H9 (cell line): ENCODE data around the gene CDKAL1. TPM values are rescaled to one million over a fixed set of nuclear protein-coding genes. Genes with fewer than 3 reads are reported as not detected.

ENCODE experiments used
- DNase-seq: peaks from one replicate; pipeline ENCODE4 v3.0.0-alpha.2; 2017
- H2AFZ ChIP-seq: one replicate; pipeline ENCODE4 v1.6.1; 2013; ENCODE audit warnings: mild to moderate bottlenecking, low read length, control low read depth, moderate library complexity
- H2AK5ac ChIP-seq: 2 replicates; pipeline ENCODE4 v1.6.1; 2013; ENCODE audit warnings: low read length, control low read depth, mixed read lengths; ENCODE audit not compliant: insufficient read length
- H2BK120ac ChIP-seq: one replicate; pipeline ENCODE4 v1.6.1; 2013; ENCODE audit warnings: low read depth, mild to moderate bottlenecking, low read length, control low read depth, inconsistent platforms; ENCODE audit not compliant: poor library complexity, severe bottlenecking
- H2BK12ac ChIP-seq: 2 replicates; pipeline ENCODE4 v1.6.1; 2013; ENCODE audit warnings: low read length, control low read depth, mixed read lengths, low read depth; ENCODE audit not compliant: insufficient read length
- H2BK15ac ChIP-seq: 2 replicates; pipeline ENCODE4 v1.6.1; 2013; ENCODE audit warnings: low read depth, low read length, control low read depth
- H2BK20ac ChIP-seq: one replicate; pipeline ENCODE4 v1.6.1; 2013; ENCODE audit warnings: low read depth, mild to moderate bottlenecking, low read length, control low read depth, inconsistent platforms; ENCODE audit not compliant: poor library complexity, severe bottlenecking
- H2BK5ac ChIP-seq: 2 replicates; pipeline ENCODE4 v1.6.1; 2013; ENCODE audit warnings: low read length, control low read depth, mixed read lengths; ENCODE audit not compliant: insufficient read length
- H3K14ac ChIP-seq: 2 replicates; pipeline ENCODE4 v1.6.1; 2013; ENCODE audit warnings: low read length, control low read depth; ENCODE audit not compliant: insufficient read depth
- H3K18ac ChIP-seq: 2 replicates; pipeline ENCODE4 v1.6.1; 2013; ENCODE audit warnings: low read depth, mild to moderate bottlenecking, mixed read lengths, low read length, control low read depth; ENCODE audit not compliant: insufficient read length
- H3K23ac ChIP-seq: 2 replicates; pipeline ENCODE4 v1.6.1; 2013; ENCODE audit warnings: low read length, control low read depth, mixed read lengths, low read depth; ENCODE audit not compliant: insufficient read length
- H3K23me2 ChIP-seq: 2 replicates; pipeline ENCODE4 v1.6.1; 2013; ENCODE audit warnings: low read depth, mild to moderate bottlenecking, mixed read lengths, low read length, control low read depth; ENCODE audit not compliant: insufficient read length, poor library complexity, severe bottlenecking
- H3K27ac ChIP-seq: 2 replicates; pipeline ENCODE4 v1.5.1; 2013; ENCODE audit warnings: low read length, control low read depth, mixed read lengths, low read depth; ENCODE audit not compliant: insufficient read length
- H3K27me3 ChIP-seq: 2 replicates; pipeline ENCODE4 v1.6.1; 2013; ENCODE audit warnings: low read length, control low read depth, inconsistent platforms; ENCODE audit not compliant: insufficient read depth
- H3K4ac ChIP-seq: 2 replicates; pipeline ENCODE4 v1.6.1; 2013; ENCODE audit warnings: low read depth, mild to moderate bottlenecking, control low read depth, inconsistent platforms, low read length, moderate library complexity
- H3K4me1 ChIP-seq: 2 replicates; pipeline ENCODE4 v1.6.1; 2013; ENCODE audit warnings: low read length, control low read depth, inconsistent platforms; ENCODE audit not compliant: insufficient read depth
- H3K4me2 ChIP-seq: 2 replicates; pipeline ENCODE4 v1.6.1; 2013; ENCODE audit warnings: low read length, control low read depth, mixed read lengths; ENCODE audit not compliant: insufficient read length, insufficient read depth
- H3K56ac ChIP-seq: 2 replicates; pipeline ENCODE4 v1.6.1; 2013; ENCODE audit warnings: low read depth, mild to moderate bottlenecking, mixed read lengths, low read length, control low read depth; ENCODE audit not compliant: insufficient read length
- H3K79me1 ChIP-seq: 2 replicates; pipeline ENCODE4 v1.6.1; 2013; ENCODE audit warnings: low read depth, mild to moderate bottlenecking, moderate library complexity, low read length, control low read depth, inconsistent platforms; ENCODE audit not compliant: insufficient read depth, poor library complexity, severe bottlenecking
- H3K79me2 ChIP-seq: 2 replicates; pipeline ENCODE4 v1.6.1; 2013; ENCODE audit warnings: low read length, control low read depth, inconsistent platforms; ENCODE audit not compliant: insufficient read depth
- H3K9ac ChIP-seq: 2 replicates; pipeline ENCODE4 v1.6.1; 2013; ENCODE audit warnings: low read length, control low read depth, mixed read lengths; ENCODE audit not compliant: insufficient read length; ENCODE audit errors: extremely low read depth
- H3K9me3 ChIP-seq: one replicate; pipeline ENCODE4 v1.6.1; 2013; ENCODE audit warnings: low read depth, low read length, inconsistent platforms; ENCODE audit not compliant: control insufficient read depth
- H3T11ph ChIP-seq: one replicate; pipeline ENCODE4 v1.6.1; 2013; ENCODE audit warnings: mild to moderate bottlenecking, low read length, control low read depth, inconsistent platforms
- H4K20me1 ChIP-seq: one replicate; pipeline ENCODE4 v1.6.1; 2013; ENCODE audit not compliant: control insufficient read depth, insufficient read length, insufficient read depth
- H4K5ac ChIP-seq: 2 replicates; pipeline ENCODE4 v1.6.1; 2013; ENCODE audit warnings: low read depth, mild to moderate bottlenecking, mixed read lengths, low read length, control low read depth; ENCODE audit not compliant: insufficient read length
- H4K8ac ChIP-seq: replicated peaks from 2 replicates; pipeline ENCODE4 v1.6.1; 2013; ENCODE audit warnings: low read length, control low read depth, mixed read lengths, low read depth; ENCODE audit not compliant: insufficient read length
- H4K91ac ChIP-seq: 2 replicates; pipeline ENCODE4 v1.6.1; 2013; ENCODE audit warnings: low read depth, mild to moderate bottlenecking, moderate library complexity, mixed read lengths, low read length, control low read depth; ENCODE audit not compliant: insufficient read length
- H3K27ac Mint-ChIP-seq, 3 experiments: 2 replicates in 2 of 3; 3 replicates in 1 of 3; pipeline ENCODE4 v1.8.0; 2020 to 2021; ENCODE audit warnings: mixed read lengths in 3 of 3, mild to moderate bottlenecking in 1 of 3, moderate library complexity in 1 of 3
- H3K27me3 Mint-ChIP-seq: 2 replicates; pipeline ENCODE4 v1.8.0; 2021; ENCODE audit warnings: low read depth, mild to moderate bottlenecking, moderate library complexity, mixed read lengths
- H3K36me3 Mint-ChIP-seq, 3 experiments: 2 replicates in 2 of 3; 3 replicates in 1 of 3; pipeline ENCODE4 v1.8.0; 2020 to 2021; ENCODE audit warnings: low read depth in 3 of 3, mixed read lengths in 3 of 3; ENCODE audit not compliant: insufficient read depth in 1 of 3
- H3K4me1 Mint-ChIP-seq, 2 experiments: 2 replicates each; pipeline ENCODE4 v1.8.0; 2020; ENCODE audit warnings: mixed read lengths in 2 of 2
- H3K4me3 Mint-ChIP-seq, 2 experiments: 2 replicates in 1 of 2; 3 replicates in 1 of 2; pipeline ENCODE4 v1.8.0; 2020 to 2021; ENCODE audit warnings: mild to moderate bottlenecking in 2 of 2, mixed read lengths in 2 of 2, moderate library complexity in 1 of 2
- H3K9me3 Mint-ChIP-seq, 2 experiments: 2 replicates in 1 of 2; 3 replicates in 1 of 2; pipeline ENCODE4 v1.8.0; 2020; ENCODE audit warnings: mild to moderate bottlenecking in 2 of 2, mixed read lengths in 2 of 2, moderate library complexity in 1 of 2
- CTCF ChIP-seq: fragments of 200-600 bp; sonication (generic); conservative IDR thresholded peaks from 3 replicates; pipeline ENCODE4 v1.8.0; 2021; ENCODE audit warnings: antibody characterized with exemption, mild to moderate bottlenecking
- WGBS: extraction: QIAGEN DNeasy Blood & Tissue Kit; methylation state at CpG from one replicate; pipeline ENCODE4 v1.1.7; 2013; ENCODE audit warnings: missing lambda C conversion rate, low lambda C conversion rate, mixed read lengths; ENCODE audit not compliant: insufficient read length; ENCODE audit errors: extremely low coverage; 5-methylcytosine and 5-hydroxymethylcytosine counted together
- total RNA-seq: library from RNA; stranded (reverse); gene quantifications from 2 replicates; pipeline ENCODE4 v1.2.1, GENCODE V29; 2021

Gene CDKAL1
- total RNA-seq, 1 experiment from 2014 or later: 23.0 TPM

DNA sequence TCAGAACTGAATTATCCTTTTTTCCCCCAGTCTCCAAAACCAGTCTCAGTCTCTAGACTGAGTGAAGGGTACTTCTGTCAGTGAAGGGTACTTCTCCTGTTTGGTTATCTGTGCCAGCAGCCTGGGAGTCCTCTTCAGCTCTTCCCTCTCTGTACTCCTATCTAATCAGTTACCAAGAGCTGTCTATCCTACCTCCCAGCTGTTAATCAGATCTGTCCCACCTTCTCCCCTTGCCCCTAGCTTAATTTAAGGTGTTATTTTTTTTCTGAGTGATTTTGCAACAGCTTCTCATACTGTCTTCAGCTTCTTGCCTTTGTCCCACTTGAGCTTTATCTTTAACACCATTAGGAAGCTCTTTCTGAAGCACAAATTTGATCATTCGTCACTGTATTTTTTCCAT, 567.4 kb downstream of the CDKAL1 start:
- no peak overlapping the region for H4K5ac ChIP-seq
- no peaks in the 10 kb centered on the region for H3K9me3 Mint-ChIP-seq
- H3K18ac ChIP-seq: no peak overlapping the region
- no peak overlapping the region for H3T11ph ChIP-seq
- H3K79me1 ChIP-seq: no peaks in the 10 kb centered on the region
- no peaks in the 10 kb centered on the region for H3K36me3 Mint-ChIP-seq
- no peaks in the 10 kb centered on the region for H3K79me2 ChIP-seq
- H3K9me3 ChIP-seq: no peaks in the 10 kb centered on the region
- no peak overlapping the region for H2BK15ac ChIP-seq
- no peak overlapping the region for H2AK5ac ChIP-seq
- DNase-seq: no peak
- H3K56ac ChIP-seq: no peak overlapping the region
- H3K9ac ChIP-seq: no peak overlapping the region
- H3K27ac Mint-ChIP-seq: peak overlapping the region in 1 of 3 experiments; percentile 11; a peak in 3 of 7 replicates
- H3K4me2 ChIP-seq: no peak overlapping the region
- no peak overlapping the region for H4K8ac ChIP-seq
- H2AFZ ChIP-seq: no peak overlapping the region
- H3K27ac ChIP-seq: no peak overlapping the region
- no peaks in the 10 kb centered on the region for H3K27me3 Mint-ChIP-seq
- H3K27me3 ChIP-seq: no peaks in the 10 kb centered on the region
- H3K4me1 Mint-ChIP-seq: peaks cover 39 to 42% of the 10 kb centered on the region in 2 experiments
- H2BK12ac ChIP-seq: no peak overlapping the region
- no peak overlapping the region for H2BK120ac ChIP-seq
- no peaks in the 10 kb centered on the region for H3K23me2 ChIP-seq
- no peak overlapping the region for H3K4me3 Mint-ChIP-seq
- no peak overlapping the region for H3K23ac ChIP-seq
- no peak overlapping the region for H2BK20ac ChIP-seq
- no peaks in the 10 kb centered on the region for H4K20me1 ChIP-seq
- H3K4me1 ChIP-seq: peaks cover 11% of the 10 kb centered on the region
- TF ChIP-seq CTCF: no peak
- no peak overlapping the region for H3K14ac ChIP-seq
- WGBS: no CpG with 5 or more reads among the region's 1 CpG
- H2BK5ac ChIP-seq: no peak overlapping the region
- no peak overlapping the region for H4K91ac ChIP-seq
- no peak overlapping the region for H3K4ac ChIP-seq
